Measurements from ENCODE around the gene LAGE3. TPM values are rescaled to one million over a fixed set of nuclear protein-coding genes. Genes with fewer than 3 reads are reported as not detected.

LAGE3 gene
- total RNA-seq, 4 donors from 2014 or later, result 3.0 to 28.4 (median 23.3) TPM; not detected in 1

DNA sequence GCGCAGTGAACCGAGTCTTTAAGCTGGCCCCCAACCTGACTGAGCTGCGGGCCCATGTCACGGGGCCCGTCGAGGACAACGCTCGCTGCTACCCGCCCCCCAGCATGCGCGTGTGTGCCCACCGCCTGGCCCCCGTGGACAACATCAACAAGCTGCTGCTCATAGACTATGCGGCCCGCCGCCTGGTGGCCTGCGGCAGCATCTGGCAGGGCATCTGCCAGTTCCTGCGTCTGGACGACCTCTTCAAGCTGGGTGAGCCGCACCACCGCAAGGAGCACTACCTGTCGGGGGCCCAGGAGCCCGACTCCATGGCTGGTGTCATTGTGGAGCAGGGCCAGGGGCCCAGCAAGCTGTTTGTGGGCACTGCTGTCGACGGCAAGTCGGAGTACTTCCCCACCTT lies 18.8 kb downstream of the LAGE3 start:
- Histone ChIP-seq H3K27ac (no peak overlapping the region), H3K4me1 (peaks cover 2 to 9% (median 6%) of the 10 kb centered on the region in 4 donors), H3K9me3 (no peaks in the 10 kb centered on the region), H3K36me3 (no peaks in the 10 kb centered on the region), H3K4me3 (no peak overlapping the region), H3K27me3 (no peaks in the 10 kb centered on the region)
- in situ Hi-C loops (cut with MboI; ENCODE audit: low pct_ligation_motif_present in 1 of 4, low pct_unique_long_range_greater_than_20kb in 1 of 4, low sequenced_read_pairs in 3 of 4), result no loop called here
- intact Hi-C loops (cut with DNase I; ENCODE audit: low total_unique reads), result no loop called here
- WGBS, 2 donors (ENCODE audit: low coverage in 1 of 2), result 94% methylated on average over 26 of the region's 26 CpGs; no CpG with 5 or more reads in 1 of the 2 donors
- no peak for DNase-seq
- no peak for TF ChIP-seq POLR2AphosphoS5 (IDR thresholded peaks at IDR 0.05)
- TF ChIP-seq, protein P1, sequence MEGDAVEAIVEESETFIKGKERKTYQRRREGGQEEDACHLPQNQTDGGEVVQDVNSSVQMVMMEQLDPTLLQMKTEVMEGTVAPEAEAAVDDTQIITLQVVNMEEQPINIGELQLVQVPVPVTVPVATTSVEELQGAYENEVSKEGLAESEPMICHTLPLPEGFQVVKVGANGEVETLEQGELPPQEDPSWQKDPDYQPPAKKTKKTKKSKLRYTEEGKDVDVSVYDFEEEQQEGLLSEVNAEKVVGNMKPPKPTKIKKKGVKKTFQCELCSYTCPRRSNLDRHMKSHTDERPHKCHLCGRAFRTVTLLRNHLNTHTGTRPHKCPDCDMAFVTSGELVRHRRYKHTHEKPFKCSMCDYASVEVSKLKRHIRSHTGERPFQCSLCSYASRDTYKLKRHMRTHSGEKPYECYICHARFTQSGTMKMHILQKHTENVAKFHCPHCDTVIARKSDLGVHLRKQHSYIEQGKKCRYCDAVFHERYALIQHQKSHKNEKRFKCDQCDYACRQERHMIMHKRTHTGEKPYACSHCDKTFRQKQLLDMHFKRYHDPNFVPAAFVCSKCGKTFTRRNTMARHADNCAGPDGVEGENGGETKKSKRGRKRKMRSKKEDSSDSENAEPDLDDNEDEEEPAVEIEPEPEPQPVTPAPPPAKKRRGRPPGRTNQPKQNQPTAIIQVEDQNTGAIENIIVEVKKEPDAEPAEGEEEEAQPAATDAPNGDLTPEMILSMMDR (IDR thresholded peaks at IDR 0.05), result no peak
- no peak for TF ChIP-seq EP300 (IDR thresholded peaks at IDR 0.05; ENCODE audit: low read depth)
- no peak for TF ChIP-seq POLR2A (IDR thresholded peaks at IDR 0.05)

DNA sequence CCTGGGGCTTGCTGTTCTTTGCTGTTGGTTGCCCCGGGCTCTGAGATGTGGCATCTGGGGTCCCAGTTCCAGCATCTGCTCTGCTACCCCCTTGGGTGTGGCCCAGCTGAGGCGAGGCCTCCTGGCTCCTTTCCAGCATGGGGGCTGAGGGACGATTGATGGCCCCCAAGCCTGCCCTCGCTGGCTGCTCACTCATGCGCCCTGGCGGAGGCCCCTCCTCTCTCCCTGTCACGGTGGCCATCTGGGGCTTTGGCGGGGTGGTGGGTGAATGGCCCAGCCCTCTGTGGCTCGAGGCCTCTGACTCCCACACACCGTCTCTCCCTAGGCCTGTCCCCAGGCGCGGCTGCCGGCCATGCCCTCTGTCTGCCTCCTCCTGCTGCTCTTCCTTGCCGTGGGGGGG lies 19.2 kb downstream of the LAGE3 start:
- WGBS, 2 donors (ENCODE audit: low coverage in 1 of 2), result 70% methylated on average over 11 of the region's 14 CpGs; no CpG with 5 or more reads in 1 of the 2 donors
- in situ Hi-C loops (cut with MboI; ENCODE audit: low pct_ligation_motif_present in 1 of 4, low pct_unique_long_range_greater_than_20kb in 1 of 4, low sequenced_read_pairs in 3 of 4) (no loop called here), intact Hi-C loops (cut with DNase I; ENCODE audit: low total_unique reads) (no loop called here)
- Histone ChIP-seq H3K36me3 (no peaks in the 10 kb centered on the region), H3K4me1 (peaks cover 2 to 9% (median 6%) of the 10 kb centered on the region in 4 donors), H3K27me3 (no peaks in the 10 kb centered on the region), H3K27ac (peak overlapping the region in 2 of 4 donors; percentile 81 to 91), H3K9me3 (no peaks in the 10 kb centered on the region), H3K4me3 (peak overlapping the region in 1 of 4 donors; percentile 60)
- TF ChIP-seq, protein P1 (IDR thresholded peaks at IDR 0.05), result no peak
- TF ChIP-seq EP300 (IDR thresholded peaks at IDR 0.05; ENCODE audit: low read depth) (no peak), POLR2AphosphoS5 (IDR thresholded peaks at IDR 0.05) (no peak), POLR2A (IDR thresholded peaks at IDR 0.05) (no peak)
- no peak for DNase-seq

DNA sequence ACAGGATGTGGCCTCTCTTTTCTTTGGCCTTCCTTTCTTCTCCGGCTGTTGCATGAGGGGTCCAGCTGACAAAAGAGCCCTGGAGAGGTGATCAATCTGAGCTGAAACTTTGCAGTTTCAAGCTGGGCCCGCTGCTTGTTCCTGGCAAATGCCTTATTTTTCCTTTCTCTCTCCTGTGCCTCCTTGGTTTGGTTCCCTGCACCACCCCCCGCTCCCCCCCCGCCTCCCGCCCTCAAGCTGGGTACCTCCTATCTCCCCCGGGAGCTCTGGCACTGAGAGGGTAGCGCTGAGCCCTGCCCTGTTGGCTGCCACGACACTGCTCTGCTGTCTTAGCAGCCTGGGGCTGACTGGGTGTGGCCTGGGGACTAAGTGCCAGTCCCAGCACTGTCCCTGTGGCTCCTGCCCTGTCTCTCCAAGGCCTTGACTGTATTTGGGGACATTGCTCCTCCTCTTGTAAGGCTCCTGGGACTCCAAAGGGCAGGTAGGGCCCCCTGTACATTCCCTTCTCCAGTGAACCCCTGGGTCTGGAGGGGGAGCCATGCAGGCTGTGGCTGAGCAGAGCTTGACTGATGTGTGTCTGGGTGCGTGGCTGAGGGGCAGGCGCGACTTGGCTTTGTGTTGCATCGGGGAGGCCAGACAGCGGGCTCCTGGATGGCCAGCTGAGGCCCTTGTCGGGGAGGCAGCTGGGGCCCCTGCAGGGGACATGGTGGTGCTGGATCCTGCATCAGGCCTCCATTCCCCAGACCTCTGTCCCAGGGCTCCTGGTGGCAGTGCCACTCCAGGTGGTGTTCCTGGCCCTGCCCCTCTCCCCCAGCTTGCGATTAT lies 19.9 kb downstream of the LAGE3 start:
- peak; percentile 53 for DNase-seq
- TF ChIP-seq POLR2A (IDR thresholded peaks at IDR 0.05) (peak; percentile 18), EP300 (IDR thresholded peaks at IDR 0.05; ENCODE audit: low read depth) (no peak), POLR2AphosphoS5 (IDR thresholded peaks at IDR 0.05) (no peak)
- TF ChIP-seq, protein P1 (IDR thresholded peaks at IDR 0.05), result no peak
- intact Hi-C loops (cut with DNase I; ENCODE audit: low total_unique reads), result no loop called here
- H3K4me3 ChIP-seq, result peak overlapping the region; percentile 56 to 78 (median 62)
- in situ Hi-C loops (cut with MboI; ENCODE audit: low pct_ligation_motif_present in 1 of 4, low pct_unique_long_range_greater_than_20kb in 1 of 4, low sequenced_read_pairs in 3 of 4), result no loop called here
- H3K36me3 ChIP-seq, result no peaks in the 10 kb centered on the region
- peaks cover 2 to 9% (median 6%) of the 10 kb centered on the region in 4 donors for H3K4me1 ChIP-seq
- 0 to 41% methylated on average over 1 to 8 of the region's 15 CpGs for WGBS, 2 donors (ENCODE audit: low coverage in 1 of 2)
- H3K27ac ChIP-seq, result peak overlapping the region; percentile 65 to 91 (median 80)
- H3K27me3 ChIP-seq, result no peaks in the 10 kb centered on the region
- H3K9me3 ChIP-seq, result no peaks in the 10 kb centered on the region

DNA sequence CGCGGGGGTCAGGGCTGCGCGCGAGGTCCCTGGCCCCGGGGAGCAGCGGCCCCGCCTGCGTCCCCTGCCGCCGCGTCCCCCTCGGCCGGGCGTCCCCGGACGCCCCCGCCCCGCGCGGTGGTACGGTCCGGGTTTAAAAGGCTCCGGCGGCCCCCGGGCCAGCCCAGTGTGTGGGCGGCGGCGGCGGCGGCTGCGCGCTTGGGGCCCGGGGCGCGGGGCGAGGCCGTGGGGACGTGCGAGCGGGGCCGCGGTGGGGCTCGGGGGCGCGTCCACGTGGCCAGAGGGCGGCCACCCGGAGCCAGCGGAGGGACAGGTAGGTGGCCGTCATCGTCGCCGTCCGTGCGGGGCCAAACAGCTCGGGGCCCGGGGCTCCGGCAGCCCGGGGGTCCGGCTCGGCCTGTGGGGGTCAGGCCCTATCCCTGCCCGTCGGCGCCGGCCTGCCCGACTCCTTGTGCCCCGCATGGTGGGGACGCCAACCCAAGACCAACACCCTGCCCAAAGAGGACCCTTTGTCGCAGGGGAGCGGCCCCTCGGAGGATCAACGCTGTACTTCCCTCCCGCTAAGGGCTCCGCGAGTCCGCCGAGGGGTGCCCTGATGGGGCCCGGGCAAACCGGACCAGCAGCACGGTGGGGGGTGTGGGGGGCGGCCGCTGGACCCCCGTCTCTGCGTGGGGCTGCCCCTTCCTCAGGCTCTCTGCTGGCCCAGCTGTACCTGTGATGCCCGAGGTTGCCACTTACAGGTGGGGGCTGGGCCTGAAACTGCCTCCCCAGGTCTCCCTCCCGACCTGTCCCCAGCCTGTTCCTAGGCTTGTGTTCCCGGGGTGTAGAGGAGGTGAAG lies 20.7 kb downstream of the LAGE3 start, which contains the start of gene PLXNA3:
TSS of gene PLXNA3 (plus strand) at position 166 of the 838 bp plus-strand sequence. CDS start 1,903 bp downstream, outside the sequence.
- 65% methylated on average over 69 of the region's 88 CpGs; no CpG with 5 or more reads in 1 of the 2 donors for WGBS, 2 donors (ENCODE audit: low coverage in 1 of 2)
- Histone ChIP-seq H3K4me3 (peak within 1 kb of the TSS; percentile 56 to 78 (median 62)), H3K27me3 (no peaks in the 10 kb centered on the region), H3K9me3 (no peaks in the 10 kb centered on the region), H3K27ac (peak within 1 kb of the TSS; percentile 65 to 91 (median 80)), H3K36me3 (no peaks in the 10 kb centered on the region), H3K4me1 (peaks cover 2 to 9% (median 6%) of the 10 kb centered on the region in 4 donors)
- in situ Hi-C loops (cut with MboI; ENCODE audit: low pct_ligation_motif_present in 1 of 4, low pct_unique_long_range_greater_than_20kb in 1 of 4, low sequenced_read_pairs in 3 of 4), result no loop called here
- DNase-seq, result peak; percentile 53
- TF ChIP-seq EP300 (IDR thresholded peaks at IDR 0.05; ENCODE audit: low read depth), result no peak
- TF ChIP-seq POLR2AphosphoS5 (IDR thresholded peaks at IDR 0.05), result peak; percentile 14 to 23 (median 15)
- intact Hi-C loops (cut with DNase I; ENCODE audit: low total_unique reads), result no loop called here
